SK-N-SH (cell line): Measurements from ENCODE around the gene RNFT2. TPM values are rescaled to one million over a fixed set of nuclear protein-coding genes. Genes with fewer than 3 reads are reported as not detected.

ENCODE experiments used
- CTCF ChIA-PET: fragments of 300-600, 350-600 bp; formaldehyde crosslinking; extraction: SDS; loops from one replicate; lab custom pipeline; 2021; lab: Yijun Ruan, JAX
- POLR2A ChIA-PET: fragments of 350-600 bp; sonication (Branson Sonifier 250); formaldehyde crosslinking; extraction: SDS; loops from one replicate; lab custom pipeline; 2020; ENCODE audit warnings: antibody characterized with exemption, inconsistent platforms; lab: Yijun Ruan, JAX
- DNase-seq: peaks from one replicate; pipeline ENCODE4 v3.0.0; 2012
- H2AFZ ChIP-seq: fragments of 200-600 bp; sonication (generic); 2 replicates; pipeline ENCODE4 v1.8.1; 2016; ENCODE audit warnings: antibody characterized with exemption, mild to moderate bottlenecking, low read depth
- H3F3A ChIP-seq: fragments of 200-600 bp; sonication (generic); replicated peaks from 2 replicates; pipeline ENCODE3; 2016; ENCODE audit warnings: antibody characterized with exemption, mild to moderate bottlenecking; ENCODE audit not compliant: insufficient read depth
- H3K27ac ChIP-seq, 2 experiments: fragments of 200-500 bp in 1 of 2; fragments of 200-600 bp in 1 of 2; sonication (Bioruptor generic) in 1 of 2; sonication (generic), shearing (Covaris generic) in 1 of 2; 2 replicates each; pipeline versions ENCODE4 v1.5.1 to v1.6.1; 2014 to 2016; ENCODE audit warnings: low read depth in 2 of 2, inconsistent platforms in 1 of 2, low read length in 1 of 2, mild to moderate bottlenecking in 1 of 2, mixed read lengths in 1 of 2
- H3K27me3 ChIP-seq: fragments of 200-600 bp; sonication (generic), shearing (Covaris generic); 2 replicates; pipeline ENCODE4 v1.6.1; 2016; ENCODE audit warnings: mixed run types; ENCODE audit not compliant: insufficient read depth
- H3K36me3 ChIP-seq, 2 experiments: fragments of 200-500 bp in 1 of 2; fragments of 200-600 bp in 1 of 2; sonication (Bioruptor generic) in 1 of 2; sonication (generic) in 1 of 2; replicated peaks in 1 of 2; 2 replicates each; pipeline versions ENCODE3 to v1.5.1; 2014 to 2016; ENCODE audit warnings: low read length in 1 of 2, mild to moderate bottlenecking in 1 of 2; ENCODE audit not compliant: insufficient read depth in 2 of 2, control insufficient read depth in 1 of 2
- H3K4me1 ChIP-seq, 2 experiments: fragments of 200-500 bp in 1 of 2; fragments of 200-600 bp in 1 of 2; sonication (Bioruptor generic) in 1 of 2; sonication (generic), shearing (Covaris generic) in 1 of 2; 2 replicates each; pipeline versions ENCODE4 v1.5.1 to v1.6.1; 2014 to 2016; ENCODE audit warnings: low read depth in 1 of 2, low read length in 1 of 2, mixed run types in 1 of 2; ENCODE audit not compliant: insufficient read depth in 2 of 2, control insufficient read depth in 1 of 2
- H3K4me2 ChIP-seq: fragments of 200-600 bp; sonication (generic), shearing (Covaris generic); 2 replicates; pipeline ENCODE4 v1.6.1; 2017; ENCODE audit warnings: mixed run types
- H3K4me3 ChIP-seq, 2 experiments: fragments of 200-500 bp in 1 of 2; fragments of 200-600 bp in 1 of 2; sonication (Bioruptor generic) in 1 of 2; sonication (generic), shearing (Covaris generic) in 1 of 2; 2 replicates each; pipeline versions ENCODE4 v1.5.1 to v1.8.1; 2014 to 2016; ENCODE audit warnings: low read depth in 2 of 2, inconsistent platforms in 1 of 2, low read length in 1 of 2, mild to moderate bottlenecking in 1 of 2, mixed read lengths in 1 of 2, moderate library complexity in 1 of 2
- H3K79me2 ChIP-seq: fragments of 200-600 bp; sonication (generic); 2 replicates; pipeline ENCODE4 v1.8.1; 2017; ENCODE audit warnings: mild to moderate bottlenecking; ENCODE audit not compliant: insufficient read depth
- H3K9ac ChIP-seq: fragments of 200-600 bp; sonication (generic); 2 replicates; pipeline ENCODE4 v1.6.1; 2017; ENCODE audit warnings: mixed run types
- H3K9me2 ChIP-seq: fragments of 200-600 bp; sonication (generic); 2 replicates; pipeline ENCODE4 v1.6.1; 2017; ENCODE audit warnings: mixed run types
- H3K9me3 ChIP-seq: fragments of 200-600 bp; sonication (generic); 2 replicates; pipeline ENCODE4 v1.6.1; 2017; ENCODE audit warnings: mixed run types, mild to moderate bottlenecking, moderate library complexity
- H4K20me1 ChIP-seq: fragments of 200-600 bp; sonication (generic); 2 replicates; pipeline ENCODE4 v1.6.1; 2017; ENCODE audit warnings: mild to moderate bottlenecking, mixed run types; ENCODE audit not compliant: insufficient read depth
- EP300 ChIP-seq, 2 experiments: IDR thresholded peaks; 2 replicates each; pipeline versions ENCODE4 v1.4.0 to v1.6.1; 2012; ENCODE audit warnings: borderline replicate concordance in 1 of 2, low read depth in 1 of 2, low read length in 1 of 2
- EZH2phosphoT487 ChIP-seq: fragments of 200-600 bp; sonication (generic); IDR thresholded peaks from 2 replicates; pipeline ENCODE4 v1.6.1; 2017; ENCODE audit warnings: low read depth, mixed run types, mild to moderate bottlenecking, antibody characterized with exemption, moderate library complexity, borderline replicate concordance
- FOXJ3 ChIP-seq: sonication (generic); formaldehyde crosslinking; IDR thresholded peaks from 2 replicates; pipeline ENCODE4 v1.5.1; 2020; ENCODE audit warnings: mild to moderate bottlenecking, missing genetic modification reagents
- FOXM1 ChIP-seq: IDR thresholded peaks from 2 replicates; pipeline ENCODE4 v1.4.0; 2012; ENCODE audit warnings: low read depth, mild to moderate bottlenecking
- GABPA ChIP-seq: IDR thresholded peaks from 2 replicates; pipeline ENCODE4 v1.4.0; 2012; ENCODE audit warnings: low read depth, mild to moderate bottlenecking
- GATA2 ChIP-seq: sonication (generic); formaldehyde crosslinking; IDR thresholded peaks from 2 replicates; pipeline ENCODE4 v1.5.0; 2020; ENCODE audit warnings: mild to moderate bottlenecking, missing genetic modification reagents
- IRF3 ChIP-seq: fragments of 150-350 bp; IDR thresholded peaks from 2 replicates; pipeline ENCODE4 v1.6.1; 2016; ENCODE audit warnings: mild to moderate bottlenecking, low read depth, low read length
- JUND ChIP-seq: IDR thresholded peaks from 2 replicates; pipeline ENCODE4 v1.4.0; 2012
- MAX ChIP-seq: IDR thresholded peaks from 2 replicates; pipeline ENCODE4 v1.4.0; 2012; ENCODE audit warnings: low read depth
- PBX3 ChIP-seq: IDR thresholded peaks from 2 replicates; pipeline ENCODE4; 2012
- RAD21 ChIP-seq: IDR thresholded peaks from 2 replicates; pipeline ENCODE4 v1.6.1; 2012; ENCODE audit warnings: mild to moderate bottlenecking, low read length
- RCOR1 ChIP-seq: fragments of 150-350 bp; IDR thresholded peaks from 2 replicates; pipeline ENCODE4 v1.6.1; 2017; ENCODE audit warnings: antibody characterized with exemption, low read length
- REST ChIP-seq: IDR thresholded peaks from 2 replicates; pipeline ENCODE4 v1.6.1; 2012; ENCODE audit warnings: mild to moderate bottlenecking, low read depth, low read length, moderate library complexity
- RXRA ChIP-seq: IDR thresholded peaks from 2 replicates; pipeline ENCODE4 v1.4.0; 2012; ENCODE audit warnings: low read depth, mild to moderate bottlenecking, borderline replicate concordance
- USF2 ChIP-seq: fragments of 150-350 bp; IDR thresholded peaks from 2 replicates; pipeline ENCODE4 v1.6.1; 2017; ENCODE audit warnings: antibody characterized with exemption, low read length, low read depth, borderline replicate concordance
- WGBS: methylation state at CpG from one replicate; pipeline ENCODE4 v1.1.6; 2017; ENCODE audit warnings: low lambda C conversion rate; 5-methylcytosine and 5-hydroxymethylcytosine counted together
- polyA plus RNA-seq, 3 experiments: library from polyadenylated mRNA; depleted of rRNA; stranded (reverse); fragments of >200 nt; gene quantifications; 2 replicates each; pipeline ENCODE4 v1.2.3, GENCODE V29; 2012

Gene RNFT2
- polyA plus RNA-seq, 1 of the 3 experiments (the other 2 are of a cell fraction): 3.8 TPM

GRCh38 chr12:116737774-116738657 is at the start of gene RNFT2, which contains the start of gene SPRING1 (continued):
- peak; percentile 80 for TF ChIP-seq USF2
- peak; percentile 81; the same call in 1 of the 2 replicates for TF ChIP-seq FOXM1
- TF ChIP-seq IRF3: peak; percentile 66
- TF ChIP-seq REST: no peak
- no peak for TF ChIP-seq EZH2phosphoT487
- TF ChIP-seq MAX: peak; percentile 54; the same call in 1 of the 2 replicates
- TF ChIP-seq, all 33 proteins: peak for 18

- no peak for DNase-seq
- Histone ChIP-seq H3K9ac (no peak overlapping the region), H2AFZ (no peak overlapping the region), H3K9me3 (no peaks in the 10 kb centered on the region), H3K9me2 (no peaks in the 10 kb centered on the region), H3K27me3 (peaks cover 6% of the 10 kb centered on the region; the same call in 1 of the 2 replicates), H4K20me1 (no peaks in the 10 kb centered on the region), H3K4me2 (no peak overlapping the region), H3K27ac (no peak overlapping the region), H3K4me3 (no peak overlapping the region), H3K36me3 (no peaks in the 10 kb centered on the region), H3K4me1 (peaks cover 0 to 22% of the 10 kb centered on the region in 2 experiments; a peak in 3 of 4 replicates), H3K79me2 (no peaks in the 10 kb centered on the region), H3F3A (no peaks in the 10 kb centered on the region)
- TF ChIP-seq GATA2 (CRISPR knock-in tag) (no peak), RAD21 (no peak), USF2 (no peak), RCOR1 (no peak), EZH2phosphoT487 (no peak), MAX (no peak), EP300 (IDR thresholded peaks at IDR 0.05; ENCODE audit: borderline replicate concordance in 1 of 2, low read depth in 1 of 2, low read length in 1 of 2) (no peak), FOXJ3 (CRISPR knock-in tag) (no peak), GABPA (no peak), FOXM1 (no peak), RXRA (no peak), PBX3 (no peak), JUND (no peak)
- 37% methylated on average over 5 of the region's 5 CpGs for WGBS
- ChIA-PET CTCF (interaction anchor here (0.9 to 2.7 kb wide), 7 partner anchors 12 to 624 kb away, joined by 3 to 15 read pairs (median 4); partner anchors contain the start of gene HRK), POLR2A (no interaction called here)
Observed at GRCh38 chr12:116689521-116689920, 48.6 kb upstream of the RNFT2 start.
